ENCODE results near the gene PSME2. TPM values are rescaled to one million over a fixed set of nuclear protein-coding genes. Genes with fewer than 3 reads are reported as not detected.

The PSME2 gene
- total RNA-seq, 4 donors from 2014 or later: 31.3 to 66.6 (median 47.5) TPM

GRCh38 chr14:24103451-24103850, 43.0 kb downstream of the PSME2 start:
- Histone ChIP-seq H3K4me3 (replicated peaks in 1 of 3) (no peak overlapping the region), H3K4me1 (peaks cover 15 to 25% of the 10 kb centered on the region in 2 donors), H3K36me3 (peaks cover 0 to 12% of the 10 kb centered on the region in 2 donors), H3K27me3 (no peaks in the 10 kb centered on the region), H3K9me3 (no peaks in the 10 kb centered on the region), H3K27ac (no peak overlapping the region)
- no peak for DNase-seq
- intact Hi-C loops (cut with DNase I): no loop called here
- TF ChIP-seq POLR2A (IDR thresholded peaks at IDR 0.05): no peak
- TF ChIP-seq CTCF (IDR thresholded peaks at IDR 0.05): no peak
- 90 to 93% methylated on average over 6 to 12 of the region's 13 CpGs for WGBS, 2 donors

- Histone ChIP-seq H3K4me3 (replicated peaks in 1 of 3) (no peak overlapping the region), H3K27me3 (no peaks in the 10 kb centered on the region), H3K27ac (no peak overlapping the region), H3K9me3 (no peaks in the 10 kb centered on the region), H3K36me3 (peaks cover 0 to 18% of the 10 kb centered on the region in 2 donors), H3K4me1 (peaks cover 15 to 21% of the 10 kb centered on the region in 2 donors)
- intact Hi-C loops (cut with DNase I): no loop called here
- TF ChIP-seq CTCF (IDR thresholded peaks at IDR 0.05): no peak
- TF ChIP-seq POLR2A (IDR thresholded peaks at IDR 0.05): no peak
- DNase-seq: no peak
- WGBS, 2 donors: 84 to 92% methylated on average over 7 of the region's 7 CpGs
Measured at GRCh38 chr14:24102357-24103048, 43.9 kb downstream of the PSME2 start.

- TF ChIP-seq CTCF (IDR thresholded peaks at IDR 0.05) (no peak), POLR2A (IDR thresholded peaks at IDR 0.05) (no peak)
- 93 to 100% methylated on average over 3 of the region's 3 CpGs for WGBS, 2 donors
- intact Hi-C loops (cut with DNase I): no loop called here
- H3K27ac ChIP-seq: no peak overlapping the region
- H3K36me3 ChIP-seq: peaks cover 0 to 18% of the 10 kb centered on the region in 2 donors
- H3K9me3 ChIP-seq: no peaks in the 10 kb centered on the region
- H3K4me1 ChIP-seq: peaks cover 5 to 7% of the 10 kb centered on the region in 2 donors
- no peak for DNase-seq
- H3K4me3 ChIP-seq (replicated peaks in 1 of 3): no peak overlapping the region
- no peaks in the 10 kb centered on the region for H3K27me3 ChIP-seq
Measured at GRCh38 chr14:24100982-24101494, 45.4 kb downstream of the PSME2 start.

- DNase-seq: no peak
- no peak for TF ChIP-seq CTCF (IDR thresholded peaks at IDR 0.05)
- no peak for TF ChIP-seq POLR2A (IDR thresholded peaks at IDR 0.05)
- WGBS, 2 donors: 87 to 93% methylated on average over 4 of the region's 4 CpGs
- Histone ChIP-seq H3K4me3 (replicated peaks in 1 of 3) (no peak overlapping the region), H3K4me1 (peaks cover 5 to 6% of the 10 kb centered on the region in 2 donors), H3K9me3 (no peaks in the 10 kb centered on the region), H3K27me3 (no peaks in the 10 kb centered on the region), H3K36me3 (peaks cover 0 to 18% of the 10 kb centered on the region in 2 donors), H3K27ac (no peak overlapping the region)
- intact Hi-C loops (cut with DNase I): no loop called here
Measured at GRCh38 chr14:24100197-24100981, 46.0 kb downstream of the PSME2 start.
